K562 (cell line): ENCODE measurements around the gene ACTBL2.

Source experiments
- GABPA ChIP-seq: fragments of 200-800 bp; sonication (Bioruptor generic); conservative IDR thresholded peaks from 2 replicates; pipeline ENCODE4 v1.6.1; 2016; ENCODE audit warnings: low read depth, missing genetic modification characterization, missing compliant biosample characterization
- RBBP5 ChIP-seq: fragments of 200-600 bp; sonication (generic); IDR thresholded peaks from 2 replicates; pipeline ENCODE4 v1.6.1; 2012; ENCODE audit warnings: borderline replicate concordance, mild to moderate bottlenecking, low read length, control low read depth, inconsistent platforms; ENCODE audit not compliant: insufficient read depth, poor library complexity, severe bottlenecking
- SP1 ChIP-seq: sonication (generic); formaldehyde crosslinking; IDR thresholded peaks from 2 replicates; pipeline ENCODE4 v1.8.1; 2022; ENCODE audit warnings: mild to moderate bottlenecking, missing genetic modification reagents
- SP2 ChIP-seq: IDR thresholded peaks from 2 replicates; pipeline ENCODE4 v1.6.1; 2011; ENCODE audit warnings: mild to moderate bottlenecking, low read depth, low read length, moderate library complexity; ENCODE audit not compliant: poor library complexity, severe bottlenecking; ENCODE audit errors: extremely low read depth

GRCh38 chr5:57497733-57498132, 15.1 kb upstream of the ACTBL2 start:
- TF ChIP-seq RBBP5 (no peak), GABPA (tag) (no peak), SP1 (no peak), SP2 (no peak)
